Gastroesophageal sphincter (tissue), 3 donors: ENCODE measurements around the gene LOXL4.

Experiments used
- POLR2A ChIP-seq, 2 donors: fragments of 450-650 bp; IDR thresholded peaks; one replicate each; pipeline ENCODE4 v1.6.1; 2017; ENCODE audit warnings: antibody characterized with exemption in 2 of 2, mild to moderate bottlenecking in 2 of 2, moderate library complexity in 1 of 2
- TF ChIP-seq, protein P1 (sequence below), 4 experiments: fragments of 200-600 bp in 2 of 4; fragments of 450-650 bp in 2 of 4; sonication (generic) in 1 of 4; IDR thresholded peaks; one replicate each; pipeline ENCODE4 v1.5.1; 2017 to 2019; ENCODE audit warnings: antibody characterized with exemption in 4 of 4, mild to moderate bottlenecking in 2 of 4, moderate library complexity in 2 of 4

DNA sequence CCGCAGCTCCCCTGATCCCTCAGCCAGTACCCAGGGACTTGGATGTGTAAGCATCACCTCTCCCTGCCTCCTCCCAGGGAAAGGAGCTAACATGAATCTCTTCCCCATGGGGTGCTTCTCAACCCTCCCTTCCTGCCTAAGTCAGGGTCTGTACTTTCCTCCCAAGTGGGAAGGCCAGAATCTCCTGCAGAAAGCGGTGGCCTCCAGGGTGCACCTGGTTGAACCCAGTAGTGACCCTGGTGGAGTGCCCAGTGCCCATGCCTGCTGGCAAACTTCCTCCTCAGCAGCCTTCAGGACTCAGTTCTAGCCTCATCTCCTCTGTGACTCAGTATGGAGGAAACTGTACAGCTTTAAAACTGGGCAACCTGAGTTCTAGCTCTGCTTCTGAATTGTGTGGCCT is 2.8 kb upstream of the LOXL4 start:
- TF ChIP-seq POLR2A (IDR thresholded peaks at IDR 0.05), result no peak
- TF ChIP-seq, protein P1, sequence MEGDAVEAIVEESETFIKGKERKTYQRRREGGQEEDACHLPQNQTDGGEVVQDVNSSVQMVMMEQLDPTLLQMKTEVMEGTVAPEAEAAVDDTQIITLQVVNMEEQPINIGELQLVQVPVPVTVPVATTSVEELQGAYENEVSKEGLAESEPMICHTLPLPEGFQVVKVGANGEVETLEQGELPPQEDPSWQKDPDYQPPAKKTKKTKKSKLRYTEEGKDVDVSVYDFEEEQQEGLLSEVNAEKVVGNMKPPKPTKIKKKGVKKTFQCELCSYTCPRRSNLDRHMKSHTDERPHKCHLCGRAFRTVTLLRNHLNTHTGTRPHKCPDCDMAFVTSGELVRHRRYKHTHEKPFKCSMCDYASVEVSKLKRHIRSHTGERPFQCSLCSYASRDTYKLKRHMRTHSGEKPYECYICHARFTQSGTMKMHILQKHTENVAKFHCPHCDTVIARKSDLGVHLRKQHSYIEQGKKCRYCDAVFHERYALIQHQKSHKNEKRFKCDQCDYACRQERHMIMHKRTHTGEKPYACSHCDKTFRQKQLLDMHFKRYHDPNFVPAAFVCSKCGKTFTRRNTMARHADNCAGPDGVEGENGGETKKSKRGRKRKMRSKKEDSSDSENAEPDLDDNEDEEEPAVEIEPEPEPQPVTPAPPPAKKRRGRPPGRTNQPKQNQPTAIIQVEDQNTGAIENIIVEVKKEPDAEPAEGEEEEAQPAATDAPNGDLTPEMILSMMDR (IDR thresholded peaks at IDR 0.05), result no peak
